Epithelial cell of proximal tubule (primary cell): ENCODE data around the gene SESN2. TPM values are rescaled to one million over a fixed set of nuclear protein-coding genes. Genes with fewer than 3 reads are reported as not detected.

Experiments
- DNase-seq: peaks from one replicate; pipeline ENCODE4 v3.0.0-alpha.2; 2011; ENCODE audit warnings: low read depth
- H3K4me3 ChIP-seq: 2 replicates; pipeline ENCODE4 v1.5.1; 2011; ENCODE audit warnings: low read depth, mild to moderate bottlenecking, low read length
- total RNA-seq: library from RNA; depleted of rRNA; stranded (reverse); fragments of >200 nt; gene quantifications from 2 replicates; pipeline ENCODE4 v1.2.3, GENCODE V29; 2015
- TF ChIP-seq, protein P1 (sequence below): conservative IDR thresholded peaks from 2 replicates; pipeline ENCODE4 v1.5.1; 2012; ENCODE audit warnings: low read depth, mild to moderate bottlenecking, low read length

The SESN2 gene
- total RNA-seq, 1 donor from 2014 or later, result 18.5 TPM

DNA sequence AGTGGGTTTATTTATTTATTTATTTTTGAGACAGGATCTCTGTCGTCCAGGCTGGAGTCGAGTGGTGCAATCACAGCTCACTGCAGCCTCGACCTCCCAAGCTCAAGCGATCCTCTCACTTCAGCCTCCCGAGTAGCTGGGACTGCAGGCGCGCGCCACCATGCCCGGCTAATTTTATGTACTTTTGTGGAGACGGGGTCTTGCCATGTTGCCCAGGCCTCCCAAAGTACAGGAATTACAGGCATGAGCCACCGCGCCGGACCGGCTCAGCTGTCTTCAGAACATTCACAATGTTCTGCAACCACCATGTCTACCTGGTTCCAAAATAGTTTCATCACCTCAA, 26.1 kb upstream of the SESN2 start:
- TF ChIP-seq, protein P1, sequence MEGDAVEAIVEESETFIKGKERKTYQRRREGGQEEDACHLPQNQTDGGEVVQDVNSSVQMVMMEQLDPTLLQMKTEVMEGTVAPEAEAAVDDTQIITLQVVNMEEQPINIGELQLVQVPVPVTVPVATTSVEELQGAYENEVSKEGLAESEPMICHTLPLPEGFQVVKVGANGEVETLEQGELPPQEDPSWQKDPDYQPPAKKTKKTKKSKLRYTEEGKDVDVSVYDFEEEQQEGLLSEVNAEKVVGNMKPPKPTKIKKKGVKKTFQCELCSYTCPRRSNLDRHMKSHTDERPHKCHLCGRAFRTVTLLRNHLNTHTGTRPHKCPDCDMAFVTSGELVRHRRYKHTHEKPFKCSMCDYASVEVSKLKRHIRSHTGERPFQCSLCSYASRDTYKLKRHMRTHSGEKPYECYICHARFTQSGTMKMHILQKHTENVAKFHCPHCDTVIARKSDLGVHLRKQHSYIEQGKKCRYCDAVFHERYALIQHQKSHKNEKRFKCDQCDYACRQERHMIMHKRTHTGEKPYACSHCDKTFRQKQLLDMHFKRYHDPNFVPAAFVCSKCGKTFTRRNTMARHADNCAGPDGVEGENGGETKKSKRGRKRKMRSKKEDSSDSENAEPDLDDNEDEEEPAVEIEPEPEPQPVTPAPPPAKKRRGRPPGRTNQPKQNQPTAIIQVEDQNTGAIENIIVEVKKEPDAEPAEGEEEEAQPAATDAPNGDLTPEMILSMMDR, result no peak
- no peak for DNase-seq
- peak overlapping the region; percentile 96 for H3K4me3 ChIP-seq

DNA sequence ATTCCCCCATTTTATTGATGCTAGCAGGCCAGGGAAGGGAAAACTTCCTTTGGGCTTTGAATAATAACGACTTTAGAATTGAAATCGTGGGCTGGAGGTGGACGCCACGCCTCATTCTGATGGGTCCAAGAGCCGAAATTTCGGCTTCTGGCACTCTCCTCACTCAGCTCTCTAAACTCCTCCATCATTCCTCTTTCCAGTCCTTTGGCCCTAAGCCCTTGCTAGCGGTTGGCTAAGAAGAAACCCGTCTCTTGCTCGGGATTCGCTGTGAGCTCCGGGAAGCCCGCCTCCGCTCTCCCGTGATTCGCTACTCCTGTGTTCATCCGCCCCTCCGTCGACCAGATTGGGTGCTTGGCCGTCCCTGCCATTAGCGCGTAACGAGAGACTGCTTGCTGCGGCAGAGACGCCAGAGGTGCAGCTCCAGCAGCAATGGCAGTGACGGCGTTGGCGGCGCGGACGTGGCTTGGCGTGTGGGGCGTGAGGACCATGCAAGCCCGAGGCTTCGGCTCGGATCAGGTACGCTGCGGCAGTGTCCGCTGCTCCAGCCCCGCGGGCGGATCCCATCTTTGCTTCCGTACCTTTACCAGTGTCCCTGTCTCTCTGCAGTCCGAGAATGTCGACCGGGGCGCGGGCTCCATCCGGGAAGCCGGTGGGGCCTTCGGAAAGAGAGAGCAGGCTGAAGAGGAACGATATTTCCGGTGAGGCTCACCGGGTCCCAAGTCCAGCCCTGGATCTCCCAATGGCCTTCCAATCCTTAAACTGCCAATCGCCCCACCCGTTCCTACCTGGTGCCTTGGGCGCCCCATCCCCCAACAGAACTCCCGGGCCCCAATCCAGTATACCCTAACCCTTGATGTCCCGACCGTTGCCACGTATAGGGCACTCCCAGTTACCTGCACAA, 23.3 kb upstream of the SESN2 start, which contains the start of gene ATP5IF1:
TSS of gene ATP5IF1 (plus strand) at position 370 of the 901 bp plus-strand sequence. CDS start at position 430, 60 bp downstream.
- peak within 1 kb of the TSS; percentile 99 for H3K4me3 ChIP-seq
- TF ChIP-seq, protein P1, result no peak
- DNase-seq, result peak; percentile 84

DNA sequence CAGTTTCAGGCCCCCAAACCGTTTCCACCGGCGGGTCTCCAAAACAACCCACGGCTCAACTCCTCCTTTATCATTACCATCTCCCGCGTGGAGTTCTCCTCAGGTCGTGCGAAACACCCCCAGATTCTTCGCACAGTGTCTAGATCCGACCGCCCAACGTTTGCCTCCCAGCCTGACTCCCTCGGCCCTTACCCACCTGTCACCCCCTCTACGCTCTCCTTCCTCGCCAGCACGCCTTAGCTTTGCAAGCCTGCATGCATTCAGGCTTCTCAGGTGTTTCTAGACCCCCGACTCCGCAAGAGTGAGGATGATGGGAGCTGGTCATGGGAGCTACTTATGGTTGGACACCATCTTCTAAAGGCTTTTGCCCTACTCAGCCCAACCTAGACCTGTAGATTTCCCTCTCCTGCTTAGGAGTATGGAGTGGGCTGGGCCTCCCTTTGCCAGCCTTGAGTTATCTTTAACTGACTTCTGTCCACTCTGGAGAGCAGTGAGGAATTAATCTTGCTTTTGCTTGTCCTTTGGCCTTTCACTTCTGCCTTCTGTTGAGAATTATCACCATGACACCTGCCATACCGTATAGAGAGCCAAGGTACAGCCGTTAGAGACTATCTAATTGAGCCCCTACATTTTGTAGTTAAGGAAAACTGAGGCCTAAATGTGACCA, 22.5 kb upstream of the SESN2 start:
- peak overlapping the region; percentile 99 for H3K4me3 ChIP-seq
- no peak for DNase-seq
- TF ChIP-seq, protein P1, result no peak

DNA sequence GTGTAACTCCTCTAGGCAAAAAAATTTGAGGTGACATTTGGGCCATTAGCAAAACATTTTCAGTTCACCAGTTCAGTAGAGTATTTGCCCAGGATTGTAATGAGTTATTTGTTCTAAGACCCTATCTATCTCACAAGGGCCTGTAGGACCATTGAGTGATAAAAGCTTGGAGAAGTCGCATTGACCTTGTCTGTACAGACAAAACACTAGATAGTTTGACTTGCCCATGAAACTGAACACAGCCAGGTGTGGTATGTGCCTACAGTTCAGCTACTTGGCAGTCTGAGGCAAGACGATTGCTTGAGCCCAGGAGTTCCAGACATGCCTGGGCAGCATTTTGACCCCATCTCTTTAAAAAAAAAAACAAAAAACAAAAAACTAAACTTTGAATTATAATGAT, 20.3 kb upstream of the SESN2 start:
- TF ChIP-seq, protein P1, result no peak
- DNase-seq, result no peak
- no peak overlapping the region for H3K4me3 ChIP-seq

DNA sequence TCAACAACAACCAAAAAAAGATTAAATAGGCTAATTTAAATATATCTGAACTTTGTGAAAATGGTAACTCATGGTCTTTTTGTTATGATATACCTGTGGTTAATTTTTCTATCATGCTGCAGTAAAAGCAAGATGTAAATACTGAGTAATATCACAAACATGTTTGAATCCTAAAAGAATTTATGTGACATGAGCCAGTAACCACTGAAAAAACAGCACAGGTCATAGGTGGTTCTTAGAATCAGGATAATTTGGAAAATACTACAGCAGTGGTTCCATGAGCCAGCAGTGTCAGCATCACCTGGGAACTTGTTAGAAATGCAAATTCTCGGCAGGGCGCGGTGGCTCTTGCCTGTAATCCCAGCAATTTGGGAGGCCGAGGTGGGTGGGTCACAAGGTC, 19.3 kb upstream of the SESN2 start:
- DNase-seq, result no peak
- TF ChIP-seq, protein P1, result no peak
- H3K4me3 ChIP-seq, result no peak overlapping the region

DNA sequence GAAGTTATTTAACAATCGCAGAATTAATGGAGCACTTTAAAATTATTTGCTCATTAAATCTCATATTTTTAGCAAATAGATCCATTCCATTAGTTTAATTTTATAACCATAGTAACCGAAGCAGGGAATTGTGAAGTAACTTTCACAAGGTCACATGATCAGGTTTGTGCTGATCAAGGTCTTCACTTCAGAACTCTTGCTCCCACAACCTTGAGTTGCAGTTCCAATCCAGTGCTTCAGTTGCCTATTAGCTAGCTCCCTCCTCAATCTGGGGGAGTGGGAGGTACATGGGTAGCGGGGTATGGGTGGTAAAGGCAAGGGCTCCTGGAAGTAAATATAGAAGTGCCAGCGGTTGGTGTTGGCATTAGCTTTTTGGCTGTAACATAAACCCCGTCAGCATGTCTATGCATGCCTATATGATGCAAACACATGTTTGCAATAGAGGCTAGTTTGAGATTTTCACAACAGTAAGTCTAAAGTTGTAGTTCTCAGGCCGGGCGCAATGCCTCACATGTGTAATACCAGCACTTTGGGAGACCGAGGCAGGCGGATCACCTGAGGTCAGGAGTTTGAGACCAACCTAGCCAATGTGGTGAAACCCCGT, 17.6 kb upstream of the SESN2 start:
- H3K4me3 ChIP-seq, result no peak overlapping the region
- TF ChIP-seq, protein P1, result no peak
- no peak for DNase-seq
